ENCODE results near the gene SLC39A11. TPM values are rescaled to one million over a fixed set of nuclear protein-coding genes. Genes with fewer than 3 reads are reported as not detected.

Gene SLC39A11
- total RNA-seq, 4 donors from 2014 or later = 23.0 to 30.9 (median 27.6) TPM

GRCh38 chr17:73096866-73097265, 4.4 kb upstream of the SLC39A11 start:
- WGBS, 2 donors = 73 to 89% methylated on average over 4 of the region's 6 CpGs

GRCh38 chr17:73096211-73096610, 3.7 kb upstream of the SLC39A11 start:
- H3K27me3 ChIP-seq = peaks cover 0 to 26% (median 0%) of the 10 kb centered on the region in 4 donors
- intact Hi-C loops (cut with DNase I) = no loop called here
- H3K36me3 ChIP-seq = no peaks in the 10 kb centered on the region
- H3K4me1 ChIP-seq = peaks cover 7 to 46% (median 15%) of the 10 kb centered on the region in 3 donors
- no peaks in the 10 kb centered on the region for H3K9me3 ChIP-seq
- DNase-seq = no peak
- H3K27ac ChIP-seq = no peak overlapping the region
- WGBS, 2 donors = 74 to 75% methylated on average over 5 to 6 of the region's 6 CpGs
- no peak overlapping the region for H3K4me3 ChIP-seq
- no peak for TF ChIP-seq POLR2A (IDR thresholded peaks at IDR 0.05)
- TF ChIP-seq, protein P1, sequence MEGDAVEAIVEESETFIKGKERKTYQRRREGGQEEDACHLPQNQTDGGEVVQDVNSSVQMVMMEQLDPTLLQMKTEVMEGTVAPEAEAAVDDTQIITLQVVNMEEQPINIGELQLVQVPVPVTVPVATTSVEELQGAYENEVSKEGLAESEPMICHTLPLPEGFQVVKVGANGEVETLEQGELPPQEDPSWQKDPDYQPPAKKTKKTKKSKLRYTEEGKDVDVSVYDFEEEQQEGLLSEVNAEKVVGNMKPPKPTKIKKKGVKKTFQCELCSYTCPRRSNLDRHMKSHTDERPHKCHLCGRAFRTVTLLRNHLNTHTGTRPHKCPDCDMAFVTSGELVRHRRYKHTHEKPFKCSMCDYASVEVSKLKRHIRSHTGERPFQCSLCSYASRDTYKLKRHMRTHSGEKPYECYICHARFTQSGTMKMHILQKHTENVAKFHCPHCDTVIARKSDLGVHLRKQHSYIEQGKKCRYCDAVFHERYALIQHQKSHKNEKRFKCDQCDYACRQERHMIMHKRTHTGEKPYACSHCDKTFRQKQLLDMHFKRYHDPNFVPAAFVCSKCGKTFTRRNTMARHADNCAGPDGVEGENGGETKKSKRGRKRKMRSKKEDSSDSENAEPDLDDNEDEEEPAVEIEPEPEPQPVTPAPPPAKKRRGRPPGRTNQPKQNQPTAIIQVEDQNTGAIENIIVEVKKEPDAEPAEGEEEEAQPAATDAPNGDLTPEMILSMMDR (IDR thresholded peaks at IDR 0.05) = no peak

More at GRCh38 chr17:73096866-73097265, 4.4 kb upstream of the SLC39A11 start:
- no peak for TF ChIP-seq POLR2A (IDR thresholded peaks at IDR 0.05)
- TF ChIP-seq, protein P1 (IDR thresholded peaks at IDR 0.05) = no peak
- DNase-seq = no peak
- no peak overlapping the region for H3K4me3 ChIP-seq
- H3K27ac ChIP-seq = no peak overlapping the region
- H3K4me1 ChIP-seq = peaks cover under 1 to 40% (median 9%) of the 10 kb centered on the region in 3 donors
- H3K36me3 ChIP-seq = no peaks in the 10 kb centered on the region
- intact Hi-C loops (cut with DNase I) = no loop called here
- H3K27me3 ChIP-seq = peaks cover 0 to 26% (median 0%) of the 10 kb centered on the region in 4 donors
- H3K9me3 ChIP-seq = no peaks in the 10 kb centered on the region

GRCh38 chr17:73093286-73093685, 798 bp upstream of the SLC39A11 start:
- Histone ChIP-seq H3K36me3 (peaks cover 0 to 9% (median 0%) of the 10 kb centered on the region in 3 donors), H3K4me3 (peak overlapping the region in 3 of 4 donors; percentile 69 to 79 (median 73)), H3K4me1 (peaks cover 12 to 62% (median 21%) of the 10 kb centered on the region in 3 donors), H3K27ac (peak overlapping the region in 1 of 4 donors; percentile 84), H3K9me3 (no peaks in the 10 kb centered on the region), H3K27me3 (peaks cover 0 to 10% (median 0%) of the 10 kb centered on the region in 4 donors)
- intact Hi-C loops (cut with DNase I) = no loop called here
- DNase-seq = no peak
- 60 to 75% methylated on average over 3 to 7 of the region's 9 CpGs for WGBS, 2 donors
- TF ChIP-seq, protein P1 (IDR thresholded peaks at IDR 0.05) = no peak
- no peak for TF ChIP-seq POLR2A (IDR thresholded peaks at IDR 0.05)

GRCh38 chr17:73091770-73092522, 542 bp downstream of the SLC39A11 start:
- intact Hi-C loops (cut with DNase I) = no loop called here
- no peak for DNase-seq
- Histone ChIP-seq H3K36me3 (peaks cover 0 to 23% (median 0%) of the 10 kb centered on the region in 3 donors), H3K4me1 (peaks cover 12 to 49% (median 21%) of the 10 kb centered on the region in 3 donors), H3K4me3 (peak overlapping the region; percentile 45 to 79 (median 71)), H3K9me3 (no peaks in the 10 kb centered on the region), H3K27ac (peak overlapping the region; percentile 71 to 90 (median 80)), H3K27me3 (peaks cover 0 to 7% (median 0%) of the 10 kb centered on the region in 4 donors)
- 2 to 11% methylated on average over 7 to 12 of the region's 20 CpGs for WGBS, 2 donors
- TF ChIP-seq, protein P1 (IDR thresholded peaks at IDR 0.05) = no peak
- peak in 2 of 4 donors; percentile 9 to 42 for TF ChIP-seq POLR2A (IDR thresholded peaks at IDR 0.05)

DNA sequence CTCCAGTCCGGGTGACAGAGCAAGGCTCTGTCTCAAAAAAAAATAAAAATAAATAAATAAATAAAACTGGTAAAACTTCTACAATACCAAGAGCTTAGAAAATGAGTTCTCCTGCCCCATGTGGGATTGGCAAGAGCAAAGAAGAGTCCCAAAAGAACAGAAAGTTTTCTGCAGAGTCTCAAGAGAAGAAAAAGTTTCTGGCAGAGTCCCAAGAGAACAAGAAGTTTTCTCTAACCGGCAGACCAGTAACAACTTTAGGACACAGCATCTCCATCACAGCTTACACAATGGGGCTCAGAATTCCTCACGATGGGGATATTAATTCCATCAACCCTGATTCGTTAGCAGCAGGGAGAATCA, 1.1 kb downstream of the SLC39A11 start:
- TF ChIP-seq POLR2A (IDR thresholded peaks at IDR 0.05) = no peak
- TF ChIP-seq, protein P1 (IDR thresholded peaks at IDR 0.05) = no peak
- Histone ChIP-seq H3K27ac (peak overlapping the region; percentile 71 to 90 (median 80)), H3K36me3 (peaks cover 0 to 28% (median 0%) of the 10 kb centered on the region in 3 donors), H3K4me1 (peaks cover 12 to 45% (median 21%) of the 10 kb centered on the region in 3 donors), H3K27me3 (peaks cover 0 to 1% (median 0%) of the 10 kb centered on the region in 4 donors), H3K9me3 (no peaks in the 10 kb centered on the region), H3K4me3 (peak overlapping the region in 3 of 4 donors; percentile 69 to 79 (median 73))
- intact Hi-C loops (cut with DNase I) = no loop called here
- DNase-seq = no peak
- WGBS, 2 donors = 18 to 35% methylated on average over 4 of the region's 4 CpGs

Measured in esophagus squamous epithelium (tissue), 5 donors.